ENCODE measurements around the gene WFS1.

The WFS1 gene

DNA sequence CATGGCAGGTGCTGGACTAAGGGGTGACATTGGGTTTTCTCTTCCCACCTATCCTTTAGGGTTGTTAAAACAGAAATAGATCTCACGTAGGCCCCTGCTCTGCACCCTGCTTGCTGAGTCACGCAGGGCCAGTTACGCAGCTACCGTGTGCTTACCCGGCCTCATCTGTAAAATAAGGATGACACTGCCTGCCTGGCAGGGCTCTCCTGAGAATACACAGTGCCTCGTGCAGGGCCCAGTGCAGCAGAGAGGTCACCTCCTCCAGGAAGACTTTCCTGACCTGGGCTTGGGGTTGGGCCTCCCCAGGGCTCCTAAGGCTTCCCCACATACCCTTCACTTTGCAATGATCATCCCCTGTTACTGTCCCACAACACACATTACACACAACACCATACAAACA, 35.7 kb upstream of the WFS1 start:
- no peak overlapping the region for H3K4me3 ChIP-seq (ENCODE audit: insufficient read depth, low read length, poor library complexity, severe bottlenecking)
- H3K27me3 ChIP-seq (ENCODE audit: low read length): no peaks in the 10 kb centered on the region
- no peaks in the 10 kb centered on the region for H3K9me2 ChIP-seq (replicated peaks; ENCODE audit: insufficient read depth, low read length)
- no peaks in the 10 kb centered on the region for H3K79me2 ChIP-seq (ENCODE audit: insufficient read depth, low read length)
- no peak overlapping the region for H3K4me2 ChIP-seq (ENCODE audit: low read depth, low read length, poor library complexity, severe bottlenecking)
- no peaks in the 10 kb centered on the region for H3K9me3 ChIP-seq (ENCODE audit: insufficient read depth, low read length)
- no peaks in the 10 kb centered on the region for H3F3A ChIP-seq (ENCODE audit: insufficient read depth)
- no peak overlapping the region for H3K9ac ChIP-seq (ENCODE audit: low read length)
- H3K27ac ChIP-seq (ENCODE audit: low read depth, low read length): no peak overlapping the region
- no peaks in the 10 kb centered on the region for H4K20me1 ChIP-seq (ENCODE audit: low read depth, low read length)
- H2AFZ ChIP-seq (ENCODE audit: low read depth, low read length, severe bottlenecking): no peak overlapping the region
- TF ChIP-seq EZH2phosphoT487 (conservative IDR thresholded peaks at IDR 0.05; ENCODE audit: low read length): no peak
- TF ChIP-seq, protein P1, sequence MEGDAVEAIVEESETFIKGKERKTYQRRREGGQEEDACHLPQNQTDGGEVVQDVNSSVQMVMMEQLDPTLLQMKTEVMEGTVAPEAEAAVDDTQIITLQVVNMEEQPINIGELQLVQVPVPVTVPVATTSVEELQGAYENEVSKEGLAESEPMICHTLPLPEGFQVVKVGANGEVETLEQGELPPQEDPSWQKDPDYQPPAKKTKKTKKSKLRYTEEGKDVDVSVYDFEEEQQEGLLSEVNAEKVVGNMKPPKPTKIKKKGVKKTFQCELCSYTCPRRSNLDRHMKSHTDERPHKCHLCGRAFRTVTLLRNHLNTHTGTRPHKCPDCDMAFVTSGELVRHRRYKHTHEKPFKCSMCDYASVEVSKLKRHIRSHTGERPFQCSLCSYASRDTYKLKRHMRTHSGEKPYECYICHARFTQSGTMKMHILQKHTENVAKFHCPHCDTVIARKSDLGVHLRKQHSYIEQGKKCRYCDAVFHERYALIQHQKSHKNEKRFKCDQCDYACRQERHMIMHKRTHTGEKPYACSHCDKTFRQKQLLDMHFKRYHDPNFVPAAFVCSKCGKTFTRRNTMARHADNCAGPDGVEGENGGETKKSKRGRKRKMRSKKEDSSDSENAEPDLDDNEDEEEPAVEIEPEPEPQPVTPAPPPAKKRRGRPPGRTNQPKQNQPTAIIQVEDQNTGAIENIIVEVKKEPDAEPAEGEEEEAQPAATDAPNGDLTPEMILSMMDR (IDR thresholded peaks at IDR 0.05; ENCODE audit: insufficient read depth, low read length, poor library complexity, severe bottlenecking): no peak
- H3K36me3 ChIP-seq (ENCODE audit: low read length): no peaks in the 10 kb centered on the region

GRCh38 chr4:6235012-6235411, 34.6 kb upstream of the WFS1 start:
- TF ChIP-seq EZH2phosphoT487 (conservative IDR thresholded peaks at IDR 0.05; ENCODE audit: low read length): no peak
- TF ChIP-seq, protein P1 (IDR thresholded peaks at IDR 0.05; ENCODE audit: insufficient read depth, low read length, poor library complexity, severe bottlenecking): no peak
- Histone ChIP-seq H3K27ac (ENCODE audit: low read depth, low read length) (no peak overlapping the region), H3K36me3 (ENCODE audit: low read length) (no peaks in the 10 kb centered on the region), H2AFZ (ENCODE audit: low read depth, low read length, severe bottlenecking) (no peak overlapping the region), H3K79me2 (ENCODE audit: insufficient read depth, low read length) (no peaks in the 10 kb centered on the region), H3K9me3 (ENCODE audit: insufficient read depth, low read length) (no peaks in the 10 kb centered on the region), H4K20me1 (ENCODE audit: low read depth, low read length) (no peaks in the 10 kb centered on the region), H3K9ac (ENCODE audit: low read length) (no peak overlapping the region), H3F3A (ENCODE audit: insufficient read depth) (no peaks in the 10 kb centered on the region), H3K4me3 (ENCODE audit: insufficient read depth, low read length, poor library complexity, severe bottlenecking) (no peak overlapping the region), H3K27me3 (ENCODE audit: low read length) (no peaks in the 10 kb centered on the region), H3K4me2 (ENCODE audit: low read depth, low read length, poor library complexity, severe bottlenecking) (no peak overlapping the region), H3K9me2 (replicated peaks; ENCODE audit: insufficient read depth, low read length) (no peaks in the 10 kb centered on the region)

- no peaks in the 10 kb centered on the region for H3K9me2 ChIP-seq (replicated peaks; ENCODE audit: insufficient read depth, low read length)
- H3F3A ChIP-seq (ENCODE audit: insufficient read depth): no peaks in the 10 kb centered on the region
- H2AFZ ChIP-seq (ENCODE audit: low read depth, low read length, severe bottlenecking): no peak overlapping the region
- no peaks in the 10 kb centered on the region for H3K9me3 ChIP-seq (ENCODE audit: insufficient read depth, low read length)
- no peaks in the 10 kb centered on the region for H3K27me3 ChIP-seq (ENCODE audit: low read length)
- H3K9ac ChIP-seq (ENCODE audit: low read length): no peak overlapping the region
- no peak overlapping the region for H3K27ac ChIP-seq (ENCODE audit: low read depth, low read length)
- no peak for TF ChIP-seq EZH2phosphoT487 (conservative IDR thresholded peaks at IDR 0.05; ENCODE audit: low read length)
- TF ChIP-seq, protein P1 (IDR thresholded peaks at IDR 0.05; ENCODE audit: insufficient read depth, low read length, poor library complexity, severe bottlenecking): no peak
- H3K4me2 ChIP-seq (ENCODE audit: low read depth, low read length, poor library complexity, severe bottlenecking): no peak overlapping the region
- no peaks in the 10 kb centered on the region for H4K20me1 ChIP-seq (ENCODE audit: low read depth, low read length)
- H3K36me3 ChIP-seq (ENCODE audit: low read length): no peaks in the 10 kb centered on the region
- H3K4me3 ChIP-seq (ENCODE audit: insufficient read depth, low read length, poor library complexity, severe bottlenecking): no peak overlapping the region
- H3K79me2 ChIP-seq (ENCODE audit: insufficient read depth, low read length): no peaks in the 10 kb centered on the region
Measured at GRCh38 chr4:6235901-6236640, 33.6 kb upstream of the WFS1 start.
